Lung (tissue), 12 donors: ENCODE measurements around the gene HSPB7. TPM values are rescaled to one million over a fixed set of nuclear protein-coding genes. Genes with fewer than 3 reads are reported as not detected.

Experiments
- ATAC-seq: fragments of 200-7000 bp; cut with Tn5 transposase; one replicate; pipeline ENCODE4 v1.9.1; 2020; ENCODE audit warnings: moderate number of reproducible peaks; ENCODE audit not compliant: insufficient read depth, low FRiP score
- DNase-seq, 3 donors: peaks; one replicate each; pipeline ENCODE4 v3.0.0-alpha.2; 2013 to 2017
- H3K27ac ChIP-seq, 2 donors: one replicate each; pipeline ENCODE4 v1.5.1; 2013; ENCODE audit warnings: mild to moderate bottlenecking in 2 of 2, moderate library complexity in 2 of 2, control low read depth in 1 of 2, inconsistent platforms in 1 of 2, low read depth in 1 of 2, low read length in 1 of 2
- H3K27me3 ChIP-seq, 3 donors: one replicate each; pipeline ENCODE4 v1.5.1; 2013; ENCODE audit warnings: low read length in 2 of 3; ENCODE audit not compliant: control insufficient read depth in 3 of 3, insufficient read depth in 3 of 3
- H3K36me3 ChIP-seq, 4 donors: one replicate each; pipeline ENCODE4 v1.5.1; 2013; ENCODE audit warnings: low read length in 4 of 4, mild to moderate bottlenecking in 1 of 4, moderate library complexity in 1 of 4; ENCODE audit not compliant: control insufficient read depth in 4 of 4, insufficient read depth in 4 of 4
- H3K4me1 ChIP-seq, 5 donors: one replicate each; pipeline ENCODE4 v1.5.1; 2013; ENCODE audit warnings: low read length in 5 of 5, mild to moderate bottlenecking in 2 of 5, moderate library complexity in 1 of 5; ENCODE audit not compliant: control insufficient read depth in 5 of 5, insufficient read depth in 5 of 5
- H3K4me3 ChIP-seq: one replicate; pipeline ENCODE4 v1.5.1; 2013; ENCODE audit warnings: mild to moderate bottlenecking, control low read depth, moderate library complexity
- H3K9ac ChIP-seq, 2 donors: one replicate each; pipeline ENCODE4 v1.5.1; 2013; ENCODE audit warnings: low read length in 2 of 2, control low read depth in 1 of 2; ENCODE audit not compliant: insufficient read depth in 1 of 2
- H3K9me3 ChIP-seq, 4 donors: one replicate each; pipeline ENCODE4 v1.5.1; 2013; ENCODE audit warnings: low read length in 3 of 4, mild to moderate bottlenecking in 1 of 4, moderate library complexity in 1 of 4; ENCODE audit not compliant: control insufficient read depth in 4 of 4, insufficient read depth in 3 of 4
- CTCF ChIP-seq: IDR thresholded peaks from 2 replicates; pipeline ENCODE4 v1.5.1; 2012; ENCODE audit warnings: mild to moderate bottlenecking; ENCODE audit errors: control extremely low read depth, extremely low read depth
- WGBS, 2 donors: extraction: QIAGEN DNeasy Blood & Tissue Kit; methylation state at CpG; one replicate each; pipeline ENCODE4 v1.1.7; 2013; 5-methylcytosine and 5-hydroxymethylcytosine counted together
- polyA plus RNA-seq, 2 donors: library from polyadenylated mRNA; stranded (reverse); fragments of 200-250 nt; gene quantifications; one replicate each; pipeline ENCODE4 v1.2.1, GENCODE V29; 2013
- total RNA-seq, 2 donors: library from RNA; depleted of rRNA in 1 of 2; stranded (reverse); fragments of >200 nt in 1 of 2; gene quantifications; one replicate each; pipeline ENCODE4 v1.2.1, GENCODE V29; 2014 to 2021
- donor health status: control.
- donor health status: control.
- donor health status: Bipolar disorder and iron deficiency.
- donor health status: healthy.
- donor health status: DM: yes; HTN: yes; CAD: no.

The HSPB7 gene
- total and polyA plus RNA-seq, 4 donors: 2.4 to 34.2 (median 11.4) TPM

GRCh38 chr1:15975358-15975804 is 42.5 kb downstream of the HSPB7 start:
- peak in 1 of 3 donors; percentile 46 for DNase-seq
- TF ChIP-seq CTCF: no peak
- H3K4me1 ChIP-seq: peaks cover 0 to 7% (median 3%) of the 10 kb centered on the region in 5 donors
- no peaks in the 10 kb centered on the region for H3K27me3 ChIP-seq
- H3K4me3 ChIP-seq: peak overlapping the region; percentile 99
- H3K9ac ChIP-seq: peak overlapping the region; percentile 36 to 46
- H3K9me3 ChIP-seq: peaks cover 0 to 4% (median 0%) of the 10 kb centered on the region in 4 donors
- H3K27ac ChIP-seq: peak overlapping the region; percentile 37 to 85
- H3K36me3 ChIP-seq: peaks cover 2 to 15% (median 11%) of the 10 kb centered on the region in 4 donors
- ATAC-seq: peak; percentile 46
- WGBS, 2 donors: 1% methylated on average over 31 to 47 of the region's 47 CpGs

- no peak for DNase-seq
- no peak for ATAC-seq
- H3K27ac ChIP-seq: no peak overlapping the region
Observed at GRCh38 chr1:15974855-15975254, 43.0 kb downstream of the HSPB7 start.

GRCh38 chr1:15973772-15974171 is 44.1 kb downstream of the HSPB7 start:
- peaks cover 0 to 4% (median 0%) of the 10 kb centered on the region in 4 donors for H3K9me3 ChIP-seq
- DNase-seq (no peak), ATAC-seq (no peak)
- no peak overlapping the region for H3K9ac ChIP-seq
- no peak overlapping the region for H3K4me3 ChIP-seq
- peaks cover 0 to 7% (median 3%) of the 10 kb centered on the region in 5 donors for H3K4me1 ChIP-seq
- 93 to 94% methylated on average over 4 of the region's 4 CpGs for WGBS, 2 donors
- peaks cover 2 to 26% (median 17%) of the 10 kb centered on the region in 4 donors for H3K36me3 ChIP-seq
- TF ChIP-seq CTCF: no peak
- no peaks in the 10 kb centered on the region for H3K27me3 ChIP-seq
- H3K27ac ChIP-seq: no peak overlapping the region

More at GRCh38 chr1:15974855-15975254, 43.0 kb downstream of the HSPB7 start:
- Histone ChIP-seq H3K4me1 (peaks cover 0 to 7% (median 3%) of the 10 kb centered on the region in 5 donors), H3K4me3 (no peak overlapping the region), H3K9me3 (peaks cover 0 to 4% (median 0%) of the 10 kb centered on the region in 4 donors), H3K9ac (peak overlapping the region; percentile 21 to 36), H3K27me3 (no peaks in the 10 kb centered on the region), H3K36me3 (peaks cover 2 to 17% (median 11%) of the 10 kb centered on the region in 4 donors)
- WGBS, 2 donors: 48 to 69% methylated on average over 9 of the region's 9 CpGs
- no peak for TF ChIP-seq CTCF

- Histone ChIP-seq H3K4me3 (no peak overlapping the region), H3K36me3 (peaks cover 2 to 30% (median 21%) of the 10 kb centered on the region in 4 donors), H3K27ac (no peak overlapping the region), H3K4me1 (peaks cover 0 to 7% (median 4%) of the 10 kb centered on the region in 5 donors), H3K9me3 (peaks cover 0 to 4% (median 0%) of the 10 kb centered on the region in 4 donors), H3K27me3 (no peaks in the 10 kb centered on the region), H3K9ac (no peak overlapping the region)
- no peak for TF ChIP-seq CTCF
- 90 to 92% methylated on average over 1 of the region's 1 CpG for WGBS, 2 donors
- no peak for ATAC-seq
- no peak for DNase-seq
Observed at GRCh38 chr1:15972409-15972808, 45.4 kb downstream of the HSPB7 start.
